Inferior parietal cortex (tissue), 1 donor: ENCODE measurements around the gene CPLX3.

ENCODE experiments used
- DNase-seq: peaks from one replicate; pipeline ENCODE4 v3.0.0-alpha.2; 2016; ENCODE audit errors: extremely low spot score

The CPLX3 gene

DNA sequence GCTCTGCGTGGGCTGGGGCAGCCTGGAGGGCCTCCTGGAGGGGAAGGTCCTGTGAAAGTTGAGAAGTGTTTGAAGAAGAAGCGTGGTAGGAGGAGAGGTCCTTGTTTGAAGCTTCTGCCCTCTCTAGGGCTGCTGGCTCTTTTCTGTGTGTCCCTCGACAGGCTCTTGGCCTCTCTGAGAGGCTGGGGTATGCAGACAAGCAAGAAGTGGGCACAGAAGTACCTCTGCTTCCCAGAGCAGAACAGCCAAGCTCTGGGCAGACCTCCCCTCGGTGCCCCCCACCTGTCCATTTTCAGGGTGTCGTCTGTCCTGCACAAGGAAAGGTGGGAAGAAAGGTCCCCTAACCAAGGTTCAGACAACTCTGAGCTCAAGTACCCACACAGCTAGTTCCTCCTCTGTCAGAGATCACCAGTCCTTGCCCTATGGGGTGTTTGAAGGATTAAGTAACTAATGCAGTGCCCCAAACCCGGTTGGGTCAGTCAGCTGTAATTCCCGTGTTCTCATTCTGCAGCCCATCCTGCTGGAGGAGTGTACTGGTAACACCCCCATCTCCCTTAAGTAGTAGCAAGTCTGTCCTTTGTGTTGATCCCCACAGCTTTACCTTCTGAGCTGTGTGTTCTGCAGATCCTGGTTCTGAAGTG lies 38.3 kb upstream of the CPLX3 start:
- DNase-seq = no peak

DNA sequence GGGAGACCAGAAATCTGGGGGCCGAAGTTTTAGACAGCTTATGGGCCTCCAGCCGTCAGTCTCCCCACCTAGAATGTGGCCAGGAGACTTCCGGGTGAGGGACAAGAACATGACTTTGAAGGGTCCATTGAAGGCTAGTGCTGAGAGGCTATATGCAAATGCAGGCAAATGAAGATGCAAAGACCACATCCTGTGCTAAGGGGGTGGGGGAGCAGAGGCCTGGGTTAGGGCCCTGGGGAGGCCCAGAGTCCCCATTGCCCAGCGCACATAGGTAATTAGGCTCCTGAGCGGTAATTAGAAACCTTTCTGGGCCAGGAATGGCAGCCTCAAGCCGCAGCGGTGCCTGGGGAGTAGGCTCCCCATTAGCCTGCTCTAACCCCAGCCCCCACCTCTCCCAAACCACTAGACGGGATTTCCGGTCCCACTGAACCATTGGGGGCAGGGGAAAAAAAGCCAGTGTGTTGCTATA lies 37.7 kb upstream of the CPLX3 start:
- no peak for DNase-seq

DNA sequence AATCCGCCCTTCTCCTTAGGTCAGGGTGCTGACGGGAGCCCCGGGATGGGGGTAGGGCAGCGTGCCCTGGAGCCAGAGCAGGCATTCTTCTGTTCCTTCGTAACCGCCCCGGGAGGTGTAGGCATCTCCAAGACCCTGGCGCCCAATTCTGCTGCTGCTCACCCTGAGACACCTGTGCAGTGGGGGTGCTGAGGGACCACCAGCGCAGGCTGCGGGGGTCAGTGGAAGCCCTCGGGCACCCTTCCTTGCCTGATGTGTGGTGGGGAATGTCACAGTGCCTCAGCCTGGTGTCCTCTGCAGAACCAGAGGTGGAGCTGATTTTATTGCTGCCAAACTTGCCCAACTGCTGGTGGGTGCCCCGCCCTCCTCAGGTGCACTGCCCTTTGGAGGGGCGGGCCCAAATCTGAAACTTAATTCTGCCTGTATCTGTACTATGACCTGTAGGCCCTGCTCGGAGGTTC lies 37.2 kb upstream of the CPLX3 start:
- no peak for DNase-seq

DNA sequence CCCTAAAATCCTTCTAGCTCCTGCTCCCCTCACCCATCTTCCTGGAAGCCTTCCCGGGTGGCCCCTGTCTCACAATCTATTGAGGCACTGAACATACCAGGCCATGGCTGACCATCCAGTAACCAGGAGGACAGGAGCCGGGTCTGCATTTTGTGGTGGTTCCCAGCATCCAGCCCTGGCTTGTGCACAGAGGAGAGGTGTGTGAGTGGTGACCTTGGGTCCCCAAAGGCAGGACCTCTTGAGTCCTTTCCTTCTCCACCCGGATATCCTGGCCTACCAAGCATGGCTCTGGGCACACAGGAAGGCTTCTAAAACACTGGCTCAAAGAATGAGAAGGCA lies 36.7 kb upstream of the CPLX3 start:
- DNase-seq = no peak

DNA sequence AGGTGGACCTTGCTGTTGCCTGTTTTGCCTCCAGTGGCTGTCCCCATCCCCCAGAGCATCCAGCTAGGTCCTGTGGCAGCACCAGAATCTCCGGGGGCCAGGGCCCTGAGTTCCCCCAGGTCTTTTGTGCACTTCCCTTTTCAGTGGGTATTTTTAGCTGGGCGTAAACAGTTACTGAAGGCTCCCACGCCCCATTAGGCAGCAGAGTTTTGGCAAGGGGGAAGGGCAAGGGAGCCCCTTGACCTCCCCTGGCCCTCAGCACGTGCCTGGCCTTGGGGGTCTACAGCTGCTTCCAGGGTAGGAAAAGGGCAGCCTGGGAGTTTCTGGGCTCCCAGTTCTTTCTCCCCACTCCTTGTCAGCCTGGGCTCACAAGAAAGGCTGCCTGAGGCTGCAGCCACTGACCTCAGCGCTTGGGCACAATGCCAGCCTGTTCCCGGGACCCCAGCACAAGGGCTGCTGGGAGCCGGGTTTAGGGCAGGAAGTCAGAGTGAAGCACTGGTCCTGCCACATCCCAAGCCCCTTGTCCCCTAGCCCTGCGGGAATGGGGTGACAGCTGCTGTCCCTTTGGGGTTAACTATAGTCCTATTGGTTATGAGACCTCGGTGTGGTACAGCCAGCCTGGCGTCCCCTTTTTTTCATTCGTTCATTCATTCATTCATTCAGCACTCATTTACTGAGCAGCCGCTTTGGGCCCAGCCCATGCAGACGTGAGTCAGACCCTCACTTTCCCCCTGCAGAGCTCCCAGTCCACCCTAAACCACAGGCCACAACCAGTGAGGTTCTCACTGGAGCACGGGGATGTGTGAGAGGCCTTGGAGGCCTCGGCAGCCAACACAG lies 36.1 kb upstream of the CPLX3 start:
- DNase-seq = peak; percentile 49

DNA sequence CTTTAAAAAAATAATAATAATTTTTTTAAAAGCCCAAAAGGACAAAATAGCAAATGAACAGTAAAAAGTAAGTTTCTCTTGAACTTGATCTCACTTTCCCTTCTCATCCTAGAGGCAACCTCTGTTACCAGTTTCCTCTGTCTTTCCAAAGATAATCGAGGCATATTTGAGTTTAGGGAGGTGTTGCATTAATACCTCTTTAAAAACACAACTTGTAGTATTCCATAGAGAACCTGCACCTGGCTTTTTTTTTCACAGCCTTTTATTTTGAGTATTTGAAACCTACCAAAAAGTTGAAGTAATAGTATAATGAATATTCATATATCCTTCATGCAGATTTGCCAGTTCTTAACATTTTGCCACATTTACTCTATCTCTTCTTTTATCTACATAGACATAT lies 35.4 kb upstream of the CPLX3 start:
- DNase-seq = no peak

DNA sequence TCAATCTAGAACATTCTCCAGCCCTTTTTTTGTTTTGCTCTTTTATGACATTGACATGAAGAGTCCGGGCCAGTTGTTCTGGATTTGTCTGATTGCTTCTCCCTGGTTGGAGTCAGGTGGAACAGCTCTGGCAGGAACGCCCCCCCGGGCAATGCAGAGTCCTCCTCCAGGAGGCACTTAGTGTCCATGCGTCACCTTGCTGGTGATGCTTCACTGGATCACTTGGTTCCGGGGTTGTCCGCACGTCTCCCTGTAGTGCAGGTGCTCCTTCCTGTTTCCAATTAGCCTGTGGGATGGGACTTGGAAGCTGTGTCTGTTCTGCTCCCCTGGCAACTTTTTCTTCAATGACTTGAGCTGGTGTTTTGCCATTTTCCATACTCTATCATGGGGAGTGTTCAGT lies 34.8 kb upstream of the CPLX3 start:
- DNase-seq = no peak

DNA sequence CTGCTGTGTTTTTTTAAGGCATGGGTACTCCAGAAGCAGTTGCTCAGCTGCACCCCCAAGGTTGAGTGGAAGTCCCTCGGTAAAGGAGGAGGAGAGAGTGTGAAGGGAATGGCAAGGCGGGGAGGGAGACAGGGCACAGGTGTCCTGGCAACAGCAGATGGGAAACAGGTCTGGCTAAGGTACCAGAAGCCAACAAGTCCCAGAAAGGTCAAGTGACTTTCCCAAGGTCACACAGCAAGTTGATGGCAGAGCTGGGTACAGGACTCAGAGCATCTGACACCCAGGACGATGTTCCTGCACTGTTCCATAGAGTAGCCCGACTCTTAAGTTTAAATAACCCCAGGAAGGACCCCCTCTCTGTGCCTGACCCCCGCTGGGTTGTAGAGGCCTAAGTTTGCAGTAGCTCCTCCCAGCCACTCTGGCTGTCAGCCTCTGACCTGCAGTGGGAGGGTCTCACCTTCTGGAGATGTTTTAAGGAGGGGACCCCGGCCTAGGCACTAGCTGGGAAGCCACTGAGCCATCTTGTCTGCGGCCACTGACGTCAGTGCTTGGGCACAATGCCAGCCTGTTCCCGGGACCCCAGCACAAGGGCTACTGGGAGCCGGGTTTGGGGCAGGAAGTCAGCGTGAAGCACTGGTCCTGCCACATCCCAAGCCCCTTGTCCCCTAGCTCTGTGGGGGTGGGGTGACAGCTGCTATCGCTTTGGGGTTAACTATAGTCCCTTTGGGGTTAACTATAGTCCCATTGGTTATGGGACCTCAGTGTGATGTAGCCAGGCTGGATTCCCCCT lies 34.0 kb upstream of the CPLX3 start:
- DNase-seq = no peak

DNA sequence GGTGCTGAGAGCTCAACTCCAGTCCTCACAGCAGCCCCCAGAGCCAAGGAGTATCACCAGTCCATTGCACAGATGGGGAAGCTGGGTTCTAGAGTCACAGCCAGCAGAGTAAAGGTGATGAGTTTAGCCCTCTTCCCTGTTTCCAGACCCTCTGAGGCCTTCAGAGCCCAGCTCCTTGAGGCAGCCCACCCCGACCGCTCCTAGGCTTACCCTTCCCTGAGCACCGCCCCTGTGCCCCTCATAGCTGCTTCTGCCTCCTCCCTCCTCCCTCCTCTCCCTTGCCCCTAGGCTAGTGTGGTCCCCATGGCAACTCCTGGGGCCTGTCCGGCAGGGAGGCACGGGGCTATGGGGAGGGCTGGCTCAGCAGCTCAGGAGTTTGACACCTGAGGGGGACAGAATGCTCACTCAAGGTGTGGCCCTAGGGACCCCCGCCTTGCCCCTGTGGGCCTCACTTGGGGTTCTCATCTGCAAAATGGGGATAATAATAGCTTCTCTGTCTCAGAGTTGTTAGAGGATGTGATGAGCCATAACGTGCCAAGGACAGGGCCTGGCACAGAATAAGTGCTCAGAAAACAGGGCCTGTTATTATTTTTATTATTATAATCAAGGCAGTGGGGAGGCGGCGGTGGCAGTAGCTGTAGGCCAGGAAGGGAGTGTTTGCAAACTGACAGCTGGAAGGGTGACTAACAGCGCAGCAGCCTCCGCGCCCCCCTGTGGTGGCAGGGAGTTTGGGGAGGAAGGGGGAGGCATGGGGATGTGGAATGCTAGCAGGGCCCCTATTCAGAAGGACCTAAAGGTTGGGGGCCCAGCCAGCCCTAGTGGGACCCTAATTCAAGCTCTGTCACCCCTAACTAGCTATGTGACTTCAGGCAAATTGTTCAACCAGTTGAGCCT lies 33.0 kb upstream of the CPLX3 start:
- DNase-seq = no peak

DNA sequence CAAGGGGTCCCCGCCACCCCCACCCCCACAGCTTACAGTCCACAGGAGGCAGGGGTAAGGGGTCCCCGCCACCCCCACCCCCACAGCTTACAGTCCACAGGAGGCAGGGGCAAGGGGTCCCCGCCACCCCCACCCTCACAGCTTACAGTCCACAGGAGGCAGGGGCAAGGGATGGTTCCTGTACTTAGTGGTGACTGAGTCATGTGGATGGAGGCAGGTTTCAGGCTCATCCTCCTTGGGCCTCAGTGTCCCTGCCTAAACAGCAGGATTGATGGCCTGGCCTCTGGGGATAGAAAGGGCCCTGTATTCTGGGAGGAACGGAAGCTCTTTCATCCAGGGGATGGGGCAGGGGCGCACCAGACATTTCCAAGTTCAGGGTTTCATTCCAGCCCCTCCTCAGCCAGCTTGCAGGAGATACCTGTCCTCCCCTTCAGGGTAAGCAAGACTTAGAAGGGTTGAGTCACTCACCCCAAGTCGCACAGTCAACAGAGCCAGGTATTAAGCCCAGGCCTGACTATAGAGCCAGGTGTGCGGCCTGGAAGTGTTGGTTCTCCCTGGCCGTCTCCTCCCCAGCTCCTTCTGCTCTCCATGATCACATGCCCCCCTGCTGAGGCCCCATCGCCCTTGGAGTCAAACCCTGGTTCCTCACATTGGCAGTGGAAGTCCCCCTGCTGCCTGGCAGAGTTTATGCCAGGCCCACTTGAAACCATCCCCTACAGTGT lies 32.0 kb upstream of the CPLX3 start:
- no peak for DNase-seq

DNA sequence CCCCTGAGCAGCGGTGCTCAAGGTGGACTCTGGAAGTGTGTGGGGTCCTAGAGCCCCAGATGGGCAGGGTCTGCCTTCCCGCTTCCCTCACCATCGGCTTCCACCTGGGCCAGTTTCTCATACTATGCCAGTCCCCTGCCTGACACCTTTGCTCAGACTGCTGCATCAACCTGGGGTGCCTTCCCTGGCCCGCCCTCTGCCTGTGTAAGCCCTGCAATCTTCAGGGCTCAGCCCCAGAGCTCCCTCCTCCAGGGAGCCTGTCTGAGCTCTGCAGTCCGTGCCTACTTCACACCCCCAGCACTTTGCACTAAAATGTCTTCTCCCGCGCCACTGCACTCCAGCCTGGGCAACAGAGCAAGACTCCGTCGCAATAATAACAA lies 31.5 kb upstream of the CPLX3 start:
- no peak for DNase-seq

DNA sequence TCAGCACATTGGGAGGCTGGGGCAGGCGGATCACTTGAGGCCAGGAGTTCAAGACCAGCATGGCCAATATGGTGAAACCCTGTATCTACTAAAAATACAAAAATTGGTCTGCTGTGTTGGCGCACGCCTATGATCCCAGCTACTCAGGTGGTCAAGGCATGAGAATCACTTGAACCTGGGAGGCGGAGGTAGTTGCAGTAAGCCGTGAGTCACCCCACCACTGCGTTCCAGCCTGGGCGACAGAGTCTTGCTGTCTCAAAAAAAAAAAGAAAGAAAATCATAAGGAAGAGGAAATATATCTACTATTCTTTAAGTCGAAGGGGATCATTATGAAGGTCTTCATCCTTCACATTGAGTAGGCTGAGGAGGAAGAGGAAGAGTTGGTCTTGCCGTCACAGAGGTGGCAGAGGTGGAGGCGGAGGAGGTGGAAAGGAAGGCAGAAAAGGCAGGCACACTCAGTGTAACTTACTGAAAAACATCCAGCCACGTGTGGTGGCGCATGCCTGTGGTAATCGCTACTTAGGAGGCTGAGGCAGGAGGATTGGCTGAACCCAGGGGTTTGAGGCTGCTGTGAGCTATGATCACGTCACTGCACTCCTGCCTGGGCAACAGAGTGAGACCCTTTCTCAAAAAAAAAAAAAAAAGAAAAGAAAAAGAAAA lies 30.3 kb upstream of the CPLX3 start:
- DNase-seq = no peak

DNA sequence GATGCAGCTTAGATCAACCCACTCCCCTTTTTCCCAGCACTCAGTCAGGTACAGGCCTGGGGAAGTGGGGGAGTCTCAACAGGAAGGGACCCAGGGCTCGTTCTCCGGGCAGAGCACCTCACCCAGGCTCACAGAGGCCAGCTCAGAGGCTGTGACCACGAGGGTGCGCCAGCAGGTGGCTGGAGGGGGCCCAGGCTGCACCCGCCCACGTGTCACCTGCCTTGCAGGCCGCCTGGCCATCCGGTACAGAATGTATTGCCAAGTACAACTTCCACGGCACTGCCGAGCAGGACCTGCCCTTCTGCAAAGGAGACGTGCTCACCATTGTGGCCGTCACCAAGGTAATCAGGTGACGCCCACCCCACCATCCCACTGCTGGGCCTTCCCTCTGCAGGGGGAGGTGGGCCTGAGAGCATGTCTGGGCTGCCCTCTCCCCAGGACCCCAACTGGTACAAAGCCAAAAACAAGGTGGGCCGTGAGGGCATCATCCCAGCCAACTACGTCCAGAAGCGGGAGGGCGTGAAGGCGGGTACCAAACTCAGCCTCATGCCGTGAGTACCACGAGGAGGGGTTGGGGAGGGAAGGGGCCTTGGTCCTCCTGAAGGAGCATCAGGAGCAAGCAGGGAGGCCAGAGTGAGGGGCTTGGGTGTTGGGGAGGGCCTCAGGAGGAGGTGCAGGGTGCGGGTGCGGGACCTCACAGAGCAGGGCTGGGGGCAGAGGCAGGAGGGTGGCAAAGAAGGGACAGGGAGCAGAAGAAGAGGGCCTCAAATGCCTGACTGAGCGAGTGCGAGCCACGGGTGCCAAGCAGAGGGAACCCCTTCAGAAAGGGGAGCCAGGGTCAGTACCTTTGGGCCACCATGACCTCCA lies 27.8 kb upstream of the CPLX3 start:
- no peak for DNase-seq

DNA sequence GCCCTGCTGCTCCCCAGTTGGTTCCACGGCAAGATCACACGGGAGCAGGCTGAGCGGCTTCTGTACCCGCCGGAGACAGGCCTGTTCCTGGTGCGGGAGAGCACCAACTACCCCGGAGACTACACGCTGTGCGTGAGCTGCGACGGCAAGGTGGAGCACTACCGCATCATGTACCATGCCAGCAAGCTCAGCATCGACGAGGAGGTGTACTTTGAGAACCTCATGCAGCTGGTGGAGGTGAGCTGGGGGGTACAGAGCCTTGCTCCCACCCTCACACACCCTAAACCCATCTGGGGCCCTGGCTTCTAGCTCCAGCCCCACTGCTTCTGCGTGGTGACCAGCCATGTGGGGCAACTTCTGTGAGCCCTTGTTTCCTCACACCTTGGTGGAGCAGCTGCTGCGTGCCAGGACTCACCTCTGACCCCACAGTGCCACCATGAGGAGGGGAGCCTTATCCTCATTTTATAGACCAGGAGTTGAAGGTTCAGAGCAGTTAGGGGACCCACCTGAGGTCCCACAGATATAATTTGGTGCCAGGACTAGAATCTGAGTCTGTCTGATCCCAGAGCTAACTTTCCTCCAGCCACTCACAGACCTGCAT lies 27.1 kb upstream of the CPLX3 start:
- DNase-seq = no peak

DNA sequence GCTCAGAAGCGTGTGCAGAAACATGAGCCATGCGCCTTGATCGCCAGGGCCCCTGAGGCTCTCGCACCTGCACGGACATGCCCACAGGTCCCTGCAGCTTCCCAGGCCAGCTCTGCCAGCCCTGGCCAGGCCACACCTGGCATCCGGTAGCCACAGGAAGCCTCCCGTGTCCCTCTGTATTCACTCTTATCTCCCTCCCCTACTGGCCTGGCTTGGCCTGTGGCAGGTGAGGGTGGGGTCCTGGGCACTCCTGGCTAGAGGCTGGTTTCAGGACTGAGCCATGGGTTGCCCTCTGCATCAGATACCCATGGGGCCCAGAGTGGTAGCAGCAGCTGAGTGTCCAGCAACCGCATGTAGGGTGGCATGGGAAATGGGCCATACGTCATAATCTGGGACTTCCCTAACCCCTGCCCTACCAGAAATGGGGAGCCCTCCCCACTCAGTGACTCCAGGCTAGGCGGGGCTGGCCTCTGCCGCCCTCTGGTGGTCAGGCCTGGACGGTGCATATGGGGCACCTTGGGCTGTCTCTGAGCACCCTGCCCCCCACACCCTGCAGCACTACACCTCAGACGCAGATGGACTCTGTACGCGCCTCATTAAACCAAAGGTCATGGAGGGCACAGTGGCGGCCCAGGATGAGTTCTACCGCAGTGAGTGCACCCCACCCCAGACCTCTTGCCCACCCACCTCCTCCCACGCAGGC lies 26.4 kb upstream of the CPLX3 start:
- DNase-seq = peak; percentile 65

DNA sequence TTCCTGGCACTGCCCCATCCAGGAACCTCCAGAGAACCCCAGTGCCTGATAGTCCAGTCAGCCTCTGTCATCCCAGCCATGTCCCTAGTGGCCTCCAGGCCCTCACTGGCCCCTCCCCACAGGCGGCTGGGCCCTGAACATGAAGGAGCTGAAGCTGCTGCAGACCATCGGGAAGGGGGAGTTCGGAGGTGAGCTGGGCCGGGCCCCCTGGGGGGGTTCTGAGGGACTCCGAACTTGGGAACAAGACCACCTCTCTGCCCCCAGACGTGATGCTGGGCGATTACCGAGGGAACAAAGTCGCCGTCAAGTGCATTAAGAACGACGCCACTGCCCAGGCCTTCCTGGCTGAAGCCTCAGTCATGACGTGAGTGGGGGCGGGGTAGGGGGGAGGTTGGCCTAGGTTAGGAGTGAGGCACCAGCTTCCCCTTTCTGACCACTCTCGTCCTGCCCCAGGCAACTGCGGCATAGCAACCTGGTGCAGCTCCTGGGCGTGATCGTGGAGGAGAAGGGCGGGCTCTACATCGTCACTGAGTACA lies 25.8 kb upstream of the CPLX3 start:
- DNase-seq = no peak

DNA sequence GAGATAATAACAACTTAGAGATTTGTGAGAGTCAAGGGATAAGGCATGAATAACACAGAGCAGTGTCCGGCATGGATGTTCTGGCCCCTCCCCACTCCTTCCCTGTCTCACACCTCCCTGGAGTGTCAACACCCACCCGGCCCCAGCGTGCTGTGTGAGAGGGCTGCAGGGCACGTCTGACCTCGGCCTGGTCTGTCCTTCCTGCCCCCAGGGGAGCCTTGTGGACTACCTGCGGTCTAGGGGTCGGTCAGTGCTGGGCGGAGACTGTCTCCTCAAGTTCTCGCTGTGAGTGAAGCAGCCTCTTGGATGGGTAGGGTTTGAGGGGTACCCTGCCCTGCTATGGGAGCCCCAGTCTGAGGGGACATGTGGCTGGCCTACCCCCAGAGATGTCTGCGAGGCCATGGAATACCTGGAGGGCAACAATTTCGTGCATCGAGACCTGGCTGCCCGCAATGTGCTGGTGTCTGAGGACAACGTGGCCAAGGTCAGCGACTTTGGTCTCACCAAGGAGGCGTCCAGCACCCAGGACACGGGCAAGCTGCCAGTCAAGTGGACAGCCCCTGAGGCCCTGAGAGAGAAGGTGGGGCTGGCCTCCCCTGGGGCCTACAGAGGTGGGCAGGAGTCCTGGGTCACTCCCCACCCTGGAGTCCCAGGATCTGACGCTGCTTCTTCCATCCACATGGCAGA lies 25.0 kb upstream of the CPLX3 start:
- no peak for DNase-seq

DNA sequence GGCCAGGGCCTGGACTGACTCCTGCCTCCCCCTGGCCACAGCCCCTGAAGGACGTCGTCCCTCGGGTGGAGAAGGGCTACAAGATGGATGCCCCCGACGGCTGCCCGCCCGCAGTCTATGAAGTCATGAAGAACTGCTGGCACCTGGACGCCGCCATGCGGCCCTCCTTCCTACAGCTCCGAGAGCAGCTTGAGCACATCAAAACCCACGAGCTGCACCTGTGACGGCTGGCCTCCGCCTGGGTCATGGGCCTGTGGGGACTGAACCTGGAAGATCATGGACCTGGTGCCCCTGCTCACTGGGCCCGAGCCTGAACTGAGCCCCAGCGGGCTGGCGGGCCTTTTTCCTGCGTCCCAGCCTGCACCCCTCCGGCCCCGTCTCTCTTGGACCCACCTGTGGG lies 24.1 kb upstream of the CPLX3 start:
- no peak for DNase-seq
